NCI-H2107 (cell line): ENCODE measurements around the gene GLP1R.

ENCODE experiments used
- DNase-seq: peaks from one replicate; lab custom pipeline; 2025; lab: John Stamatoyannopoulos, UW

GLP1R gene

DNA sequence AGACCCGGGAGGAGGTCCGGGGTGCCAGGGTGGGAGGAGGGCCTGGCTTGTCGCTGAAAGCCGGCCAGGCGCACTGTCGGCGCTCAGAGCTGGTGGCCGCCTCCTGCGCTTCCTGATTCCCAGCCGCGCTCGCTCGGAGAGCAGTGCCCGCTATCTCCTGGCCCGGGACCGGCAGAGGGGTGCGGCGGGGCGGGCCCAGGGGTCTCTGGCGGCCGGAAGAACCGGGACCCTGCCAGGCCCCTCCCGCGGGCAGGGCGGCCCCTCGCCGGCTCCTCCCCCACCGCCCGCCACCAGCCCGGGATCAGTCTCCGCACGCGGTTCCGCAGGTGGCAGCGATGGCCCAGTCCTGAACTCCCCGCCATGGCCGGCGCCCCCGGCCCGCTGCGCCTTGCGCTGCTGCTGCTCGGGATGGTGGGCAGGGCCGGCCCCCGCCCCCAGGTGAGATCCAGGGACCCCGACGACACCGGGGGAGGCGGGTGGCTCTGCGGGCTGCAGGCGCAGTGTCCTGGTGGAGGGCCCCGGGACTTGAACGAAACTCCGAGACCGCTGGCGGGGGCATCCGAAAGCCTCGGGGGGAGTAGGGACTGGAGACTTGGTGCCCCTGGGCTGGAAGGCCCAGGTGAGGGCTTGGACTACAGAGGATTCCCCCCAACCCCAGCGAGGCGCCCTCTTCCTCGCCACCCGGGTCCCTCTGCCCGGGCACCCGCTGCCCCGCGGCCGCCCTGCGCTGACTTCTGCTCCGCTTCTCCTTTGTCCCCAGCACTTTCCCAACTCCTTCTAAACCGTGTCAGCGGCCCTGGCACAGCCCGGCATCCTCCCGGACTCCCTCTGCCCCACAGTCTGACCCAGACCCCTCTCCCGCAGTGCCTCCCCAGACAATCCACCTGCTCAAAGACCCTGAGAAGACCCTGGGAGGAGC, at the start of gene GLP1R:
Gene GLP1R, plus strand, starts transcription at position 301 of the 919 bp plus-strand sequence. Its CDS starts 60 bp downstream, at position 361.
- DNase-seq: no peak

DNA sequence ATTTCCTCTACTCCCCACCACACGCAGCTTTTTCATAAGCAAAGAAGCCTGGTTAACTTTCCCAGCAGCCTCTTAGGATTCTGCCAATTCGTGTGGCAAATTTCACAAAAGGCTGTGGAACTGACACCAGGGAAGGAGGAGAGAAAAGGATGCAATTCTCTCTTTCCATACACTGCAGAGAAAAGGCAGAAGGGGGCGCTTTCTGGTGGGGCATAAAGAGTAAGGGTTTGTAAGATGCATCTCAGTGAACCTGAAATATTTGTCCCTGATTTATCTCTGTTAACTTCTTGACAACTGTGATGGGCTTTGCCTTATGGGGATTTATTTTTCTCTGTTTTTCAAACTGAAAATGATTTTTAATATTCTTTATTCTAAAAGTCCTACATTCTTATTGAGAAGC, 45.5 kb upstream of the GLP1R start:
- no peak for DNase-seq

- no peak for DNase-seq
Measured at GRCh38 chr6:39003492-39003891, 45.1 kb upstream of the GLP1R start.

GRCh38 chr6:39004801-39005200, 43.8 kb upstream of the GLP1R start:
- DNase-seq: no peak

GRCh38 chr6:39005774-39006173, 42.8 kb upstream of the GLP1R start:
- no peak for DNase-seq

DNA sequence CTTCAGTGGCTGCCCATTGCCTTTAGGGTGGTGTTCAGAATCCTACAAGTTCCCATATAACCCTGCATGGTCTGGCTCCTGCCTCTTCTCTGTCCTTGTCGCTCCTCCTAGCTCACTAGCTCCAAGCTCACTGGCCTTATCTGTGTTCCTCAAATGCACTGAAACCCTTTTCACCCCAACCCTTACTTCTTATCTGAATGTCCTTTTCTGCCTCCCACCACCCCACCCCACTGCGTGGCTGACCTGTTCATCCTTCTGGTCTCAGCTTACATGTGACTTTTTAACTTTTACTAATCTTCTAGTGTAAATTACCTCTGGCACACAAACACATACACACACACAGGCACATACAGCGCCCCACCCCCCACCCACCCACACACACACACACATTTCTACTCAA, 41.0 kb upstream of the GLP1R start:
- no peak for DNase-seq

GRCh38 chr6:39008737-39009136, 39.8 kb upstream of the GLP1R start:
- DNase-seq: no peak

GRCh38 chr6:39009476-39009875, 39.1 kb upstream of the GLP1R start:
- no peak for DNase-seq

DNA sequence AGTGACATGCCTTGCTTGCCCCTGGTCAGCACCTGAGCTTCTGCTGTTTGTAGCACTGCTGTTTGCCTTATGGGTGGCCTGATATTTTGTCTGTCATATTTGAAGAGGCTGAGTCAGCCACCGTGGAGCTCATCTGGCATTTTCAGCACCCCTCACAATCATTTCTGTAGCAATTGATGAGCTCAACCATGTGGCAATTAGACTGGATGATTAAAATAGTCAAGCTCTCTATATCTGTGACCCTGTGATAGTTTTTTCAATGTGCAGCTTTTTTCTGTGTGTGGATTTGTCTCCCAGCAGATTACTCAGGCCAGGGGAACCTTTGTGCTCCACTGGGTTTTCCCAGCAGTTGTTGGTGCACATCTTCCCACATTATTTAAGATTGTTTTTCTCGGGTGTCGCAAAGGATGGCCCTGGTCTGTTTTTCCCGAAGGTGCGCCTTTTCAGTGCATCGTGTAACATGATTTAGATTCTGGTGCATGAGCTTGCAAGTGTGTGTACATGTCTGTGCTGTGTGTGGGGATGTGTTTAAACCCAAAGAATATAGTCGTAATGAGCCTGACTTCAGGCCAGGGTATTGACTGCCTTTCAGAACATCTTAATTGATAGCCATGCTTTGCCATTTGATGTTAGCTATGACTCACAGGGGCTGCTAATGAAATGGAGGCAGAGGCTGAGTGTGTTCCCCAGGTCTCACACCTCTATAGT, 31.6 kb upstream of the GLP1R start:
- no peak for DNase-seq

DNA sequence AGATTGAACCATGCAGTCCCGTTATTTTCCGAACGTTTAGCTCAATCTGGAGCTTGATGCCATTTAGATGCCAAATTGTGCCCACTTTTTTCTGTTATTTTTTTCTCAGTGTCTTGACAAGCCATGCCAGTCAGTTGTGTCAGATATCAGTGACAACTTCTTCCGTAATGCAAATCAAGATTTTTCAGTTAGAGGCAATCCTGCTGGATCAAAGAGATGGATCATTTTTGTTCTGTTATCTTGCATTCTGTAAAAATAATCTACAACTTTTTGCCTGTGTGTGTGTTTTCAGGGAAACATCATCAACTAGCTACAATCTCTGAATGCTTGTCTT, 31.1 kb upstream of the GLP1R start:
- no peak for DNase-seq

DNA sequence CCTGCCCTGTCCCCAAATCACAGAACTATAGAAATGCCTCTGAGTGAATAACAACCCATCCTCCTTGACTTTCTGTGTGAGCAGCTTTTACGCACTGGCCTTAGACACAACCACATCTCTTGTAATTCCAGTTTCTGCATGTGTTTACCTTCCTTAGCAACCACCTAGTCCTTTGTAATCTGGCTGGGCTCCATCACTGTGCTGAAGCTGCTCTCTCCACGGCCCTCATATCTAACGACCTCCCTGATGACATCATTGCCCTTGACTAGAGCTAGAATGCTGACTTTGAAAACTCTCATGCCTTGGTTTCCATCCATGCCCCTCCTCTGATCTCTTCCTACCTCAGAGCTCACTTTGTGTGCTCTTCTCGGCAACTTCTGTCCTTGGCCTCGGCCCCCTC, 30.5 kb upstream of the GLP1R start:
- no peak for DNase-seq

DNA sequence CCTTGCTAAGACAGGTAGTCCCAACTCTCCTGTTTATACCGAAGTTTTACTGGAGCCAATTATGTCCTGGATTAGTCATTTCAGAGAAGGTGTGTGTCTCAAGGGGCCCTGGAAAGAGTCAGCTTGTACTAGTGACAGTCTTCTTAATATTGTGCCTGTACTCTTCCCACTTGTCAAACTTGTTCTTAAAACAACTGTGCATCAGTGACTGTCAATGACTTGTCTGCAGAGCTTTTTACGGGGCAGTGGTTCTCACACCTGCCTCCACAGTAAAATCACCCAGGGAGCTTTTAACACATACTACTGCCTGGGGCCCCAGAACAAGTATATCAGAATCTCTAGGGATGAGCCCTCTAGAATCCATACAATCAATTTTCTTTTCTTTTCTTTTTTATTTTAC, 28.4 kb upstream of the GLP1R start:
- no peak for DNase-seq

DNA sequence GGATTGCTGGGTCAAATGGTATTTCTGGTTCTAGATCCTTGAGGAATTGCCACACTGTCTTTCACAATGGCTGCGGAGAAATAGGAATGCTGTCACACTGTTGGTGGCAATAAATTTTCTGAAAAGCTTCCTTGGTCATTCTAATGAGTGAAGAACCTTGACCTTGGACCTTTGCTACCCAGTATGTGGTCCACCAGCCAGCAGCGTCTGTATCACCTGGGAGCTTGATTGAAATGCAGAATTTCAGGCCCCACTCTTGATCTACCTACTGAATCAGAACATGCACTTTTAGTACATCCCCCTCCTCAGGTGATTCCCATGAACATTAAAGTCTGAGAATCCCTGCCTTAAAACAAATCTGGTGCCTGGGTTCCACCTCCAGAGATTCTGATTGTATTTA, 27.5 kb upstream of the GLP1R start:
- DNase-seq: no peak

DNA sequence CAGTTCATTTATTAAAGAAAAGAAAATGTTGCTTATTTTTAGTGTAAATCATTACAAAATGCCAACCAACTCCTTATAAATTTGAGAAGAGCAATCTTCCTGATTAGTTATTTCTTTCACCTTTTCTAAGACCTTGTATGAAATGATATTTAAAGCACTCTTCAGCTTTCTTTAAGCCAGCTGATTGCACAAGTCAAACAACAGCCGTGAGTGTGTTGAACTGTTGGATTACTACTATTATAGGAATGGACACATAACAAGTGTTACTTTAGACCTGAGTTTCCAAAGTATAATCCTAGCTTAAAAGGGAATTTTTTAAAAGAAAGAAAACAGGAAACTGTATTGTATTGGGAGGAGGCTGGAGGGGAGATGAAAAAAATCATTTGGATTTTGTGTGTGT, 26.8 kb upstream of the GLP1R start:
- DNase-seq: no peak

DNA sequence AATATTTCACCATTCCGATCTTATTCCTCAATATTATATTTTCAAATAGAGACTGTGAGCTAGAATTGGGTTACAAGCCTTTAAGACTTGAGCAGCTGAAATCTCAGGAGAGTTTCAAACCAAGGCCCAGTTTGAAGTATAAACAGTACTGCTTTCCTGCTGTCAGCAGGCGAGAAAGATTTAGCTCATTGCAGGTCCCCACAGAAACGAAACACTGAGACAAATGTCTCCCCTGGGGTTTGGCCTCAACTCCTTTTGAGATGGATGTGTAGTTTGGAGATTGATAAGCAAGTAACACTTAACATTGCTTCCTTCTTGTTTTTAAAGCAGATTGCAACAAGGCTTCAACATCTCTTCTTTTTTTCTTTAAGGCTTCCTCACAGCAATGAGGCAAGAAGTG, 22.4 kb upstream of the GLP1R start:
- no peak for DNase-seq

GRCh38 chr6:39029156-39030011, 19.2 kb upstream of the GLP1R start:
- no peak for DNase-seq

GRCh38 chr6:39035681-39036080, 12.9 kb upstream of the GLP1R start:
- no peak for DNase-seq

- no peak for DNase-seq
Measured at GRCh38 chr6:39037082-39037508, 11.5 kb upstream of the GLP1R start.

DNA sequence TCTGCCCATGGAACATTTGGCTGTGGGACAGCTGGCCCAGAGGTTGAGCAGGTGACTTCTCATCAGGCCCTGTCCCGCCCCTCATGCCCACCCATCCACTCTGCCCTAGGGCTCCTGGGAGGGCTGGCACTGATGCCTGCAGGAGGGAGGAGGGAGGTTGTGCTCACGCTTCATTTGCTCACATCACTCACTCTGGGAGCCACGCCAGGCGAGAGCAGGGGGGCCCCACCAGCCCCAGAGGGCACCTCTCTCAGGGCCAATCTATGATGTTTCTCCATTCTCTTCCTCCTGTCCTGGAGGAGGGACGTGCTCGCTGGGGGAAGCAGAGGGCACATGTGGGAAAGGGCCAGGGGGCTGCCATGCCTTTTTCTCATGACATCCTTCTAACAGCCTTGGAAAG, 10.9 kb upstream of the GLP1R start:
- no peak for DNase-seq

DNA sequence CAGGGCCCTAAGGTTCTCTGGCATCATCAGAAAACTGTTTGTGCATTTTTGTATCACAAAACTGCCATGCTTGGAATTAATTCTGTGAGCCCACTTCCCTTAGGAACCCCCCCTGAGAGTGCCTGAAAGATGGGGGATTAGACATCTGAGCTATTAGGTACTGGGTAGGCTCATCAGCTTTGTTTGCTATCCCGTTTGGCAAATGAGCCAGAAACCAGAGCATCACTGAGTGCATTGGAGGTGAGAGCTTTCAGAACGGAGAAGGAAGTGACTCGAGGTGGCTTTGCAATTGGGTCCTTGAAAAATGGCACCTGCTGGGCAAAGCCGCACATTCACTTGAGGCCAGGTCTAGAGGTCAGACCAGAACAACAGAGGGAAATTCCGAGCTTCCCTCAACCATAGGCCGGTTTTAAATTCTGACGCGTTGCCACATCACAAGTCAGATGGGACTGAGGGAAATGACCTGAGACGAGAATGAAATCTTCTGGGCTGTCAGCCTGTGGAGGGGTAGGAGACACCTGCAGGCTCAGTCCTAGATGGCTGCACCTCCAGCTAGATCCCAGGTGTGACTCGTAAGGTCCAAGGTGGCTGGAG, 8.4 kb upstream of the GLP1R start:
- no peak for DNase-seq

GRCh38 chr6:39041072-39041471, 7.5 kb upstream of the GLP1R start:
- no peak for DNase-seq

DNA sequence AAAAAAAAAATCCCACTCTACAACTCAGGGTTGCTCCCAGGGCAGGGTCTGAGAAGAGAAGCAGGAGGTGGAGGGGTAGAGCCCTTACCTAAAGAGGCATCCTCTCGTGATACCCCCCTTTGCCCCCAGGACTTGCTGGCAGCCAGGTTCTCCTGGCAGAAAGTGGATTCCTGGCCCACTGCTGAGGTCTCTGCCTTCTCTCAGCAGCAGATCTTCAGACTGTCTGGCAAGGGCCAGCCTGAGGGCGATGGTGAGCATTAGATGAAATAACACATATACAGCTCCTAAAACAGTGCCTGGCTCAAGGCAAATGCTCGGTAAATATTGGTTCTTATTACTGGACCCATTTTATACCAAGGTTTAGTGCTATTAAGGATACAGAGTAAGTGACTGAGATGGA, 4.8 kb upstream of the GLP1R start:
- DNase-seq: no peak
